Right lung (tissue), 10 donors: Measurements from ENCODE around the gene ADAM23. TPM values are rescaled to one million over a fixed set of nuclear protein-coding genes. Genes with fewer than 3 reads are reported as not detected.
"Not testable (repeated sequence)": the region's sequence is repeated elsewhere in the genome, so short reads cannot be mapped to it uniquely, and the experiment has no call there.

Experiments used
- DNase-seq, 2 donors: peaks; one replicate each; pipeline ENCODE4 v3.0.0-alpha.2; 2013
- long read RNA-seq, 8 donors: transcript quantifications; one replicate each; lab custom pipeline, GENCODE V29; 2026
- polyA plus RNA-seq, 5 donors: library from polyadenylated mRNA; unstranded; fragments of 120-200 nt; gene quantifications; one replicate each; pipeline versions ENCODE4 v1.2.1 to v1.2.3, GENCODE V29; 2013; ENCODE audit warnings: inconsistent platforms in 1 of 5, low replicate concordance in 1 of 5; ENCODE audit not compliant: insufficient read length in 5 of 5, insufficient read depth in 1 of 5

The ADAM23 gene, protein sequence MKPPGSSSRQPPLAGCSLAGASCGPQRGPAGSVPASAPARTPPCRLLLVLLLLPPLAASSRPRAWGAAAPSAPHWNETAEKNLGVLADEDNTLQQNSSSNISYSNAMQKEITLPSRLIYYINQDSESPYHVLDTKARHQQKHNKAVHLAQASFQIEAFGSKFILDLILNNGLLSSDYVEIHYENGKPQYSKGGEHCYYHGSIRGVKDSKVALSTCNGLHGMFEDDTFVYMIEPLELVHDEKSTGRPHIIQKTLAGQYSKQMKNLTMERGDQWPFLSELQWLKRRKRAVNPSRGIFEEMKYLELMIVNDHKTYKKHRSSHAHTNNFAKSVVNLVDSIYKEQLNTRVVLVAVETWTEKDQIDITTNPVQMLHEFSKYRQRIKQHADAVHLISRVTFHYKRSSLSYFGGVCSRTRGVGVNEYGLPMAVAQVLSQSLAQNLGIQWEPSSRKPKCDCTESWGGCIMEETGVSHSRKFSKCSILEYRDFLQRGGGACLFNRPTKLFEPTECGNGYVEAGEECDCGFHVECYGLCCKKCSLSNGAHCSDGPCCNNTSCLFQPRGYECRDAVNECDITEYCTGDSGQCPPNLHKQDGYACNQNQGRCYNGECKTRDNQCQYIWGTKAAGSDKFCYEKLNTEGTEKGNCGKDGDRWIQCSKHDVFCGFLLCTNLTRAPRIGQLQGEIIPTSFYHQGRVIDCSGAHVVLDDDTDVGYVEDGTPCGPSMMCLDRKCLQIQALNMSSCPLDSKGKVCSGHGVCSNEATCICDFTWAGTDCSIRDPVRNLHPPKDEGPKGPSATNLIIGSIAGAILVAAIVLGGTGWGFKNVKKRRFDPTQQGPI
- 1 to 10 TPM; 4.2 to 7.6 (median 4.5) TPM for polyA plus RNA-seq
- long read RNA-seq, donor 1, result 0 reads
- long read RNA-seq, donor 2, result 0 reads
- long read RNA-seq, donor 3, result 0 reads
- long read RNA-seq, donor 4, result 0 reads
- long read RNA-seq, donor 5, full-length matches to known transcripts, result 1 of 1 reads
- long read RNA-seq, donor 5, partial matches to known transcripts, result 0 of 1 reads
- long read RNA-seq, donor 5, other reads (novel, unspliced or antisense), result 0 of 1 reads
- long read RNA-seq, donor 6, result 0 reads
- long read RNA-seq, donor 7, result 0 reads
- long read RNA-seq, donor 8, result 0 reads

DNA sequence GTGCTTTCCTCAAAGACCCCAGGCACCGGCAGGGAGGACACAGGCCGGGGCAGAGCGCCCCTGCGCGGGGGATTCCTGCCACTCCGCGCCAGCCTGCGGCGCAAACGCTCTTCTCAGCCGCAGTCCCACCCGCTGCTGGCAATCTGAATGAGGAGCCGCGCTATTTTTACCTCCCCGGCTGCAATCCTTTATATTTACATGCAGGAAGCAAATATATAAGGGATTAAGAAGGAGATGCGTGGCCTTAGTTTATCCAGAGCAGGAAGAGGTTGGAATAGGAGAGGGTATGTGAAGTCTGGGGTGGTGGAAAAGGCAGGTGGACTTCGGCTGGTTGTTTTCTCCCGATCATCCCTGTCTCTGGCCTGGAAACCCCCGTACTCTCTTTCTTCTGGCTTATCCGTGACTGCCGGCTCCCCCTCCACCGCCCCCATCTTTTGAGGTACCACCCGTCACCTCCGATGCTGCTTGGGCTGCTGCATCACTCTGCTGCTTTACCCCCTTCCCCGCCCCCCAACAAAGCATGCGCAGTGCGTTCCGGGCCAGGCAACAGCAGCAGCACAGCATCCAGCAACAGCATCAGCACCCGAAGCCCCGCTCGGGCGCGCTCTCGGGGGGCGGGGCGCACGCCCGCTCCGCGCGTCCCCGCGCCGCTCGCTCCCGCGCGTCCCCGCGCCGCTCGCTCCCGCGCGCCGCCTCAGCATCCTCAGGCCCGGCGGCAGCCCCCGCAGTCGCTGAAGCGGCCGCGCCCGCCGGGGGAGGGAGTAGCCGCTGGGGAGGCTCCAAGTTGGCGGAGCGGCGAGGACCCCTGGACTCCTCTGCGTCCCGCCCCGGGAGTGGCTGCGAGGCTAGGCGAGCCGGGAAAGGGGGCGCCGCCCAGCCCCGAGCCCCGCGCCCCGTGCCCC lies at the start of gene ADAM23:
ADAM23 (plus strand) TSS at position 700 of the 902 bp plus-strand sequence. CDS start 335 bp downstream, outside the sequence.
- DNase-seq, result peak; percentile 32 to 46

DNA sequence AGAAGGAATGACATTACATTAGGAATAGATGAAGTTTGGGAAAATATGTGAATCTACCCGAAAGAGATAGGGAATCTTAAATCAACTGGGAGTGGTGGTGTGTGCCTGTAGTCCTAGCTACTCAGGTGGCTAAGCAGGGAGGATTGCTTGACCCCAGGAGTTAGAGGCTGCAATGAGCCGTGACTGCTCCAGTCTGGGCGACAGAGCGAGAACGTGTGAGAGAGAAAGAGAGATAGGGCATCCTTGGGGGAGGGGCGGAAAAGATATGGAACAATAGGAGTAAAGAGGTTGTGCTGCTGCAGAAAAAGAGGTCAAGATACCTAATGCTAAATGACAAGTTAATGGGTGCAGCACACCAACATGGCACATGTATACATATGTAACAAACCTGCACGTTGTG lies 47.1 kb upstream of the ADAM23 start:
- DNase-seq, result no peak

DNA sequence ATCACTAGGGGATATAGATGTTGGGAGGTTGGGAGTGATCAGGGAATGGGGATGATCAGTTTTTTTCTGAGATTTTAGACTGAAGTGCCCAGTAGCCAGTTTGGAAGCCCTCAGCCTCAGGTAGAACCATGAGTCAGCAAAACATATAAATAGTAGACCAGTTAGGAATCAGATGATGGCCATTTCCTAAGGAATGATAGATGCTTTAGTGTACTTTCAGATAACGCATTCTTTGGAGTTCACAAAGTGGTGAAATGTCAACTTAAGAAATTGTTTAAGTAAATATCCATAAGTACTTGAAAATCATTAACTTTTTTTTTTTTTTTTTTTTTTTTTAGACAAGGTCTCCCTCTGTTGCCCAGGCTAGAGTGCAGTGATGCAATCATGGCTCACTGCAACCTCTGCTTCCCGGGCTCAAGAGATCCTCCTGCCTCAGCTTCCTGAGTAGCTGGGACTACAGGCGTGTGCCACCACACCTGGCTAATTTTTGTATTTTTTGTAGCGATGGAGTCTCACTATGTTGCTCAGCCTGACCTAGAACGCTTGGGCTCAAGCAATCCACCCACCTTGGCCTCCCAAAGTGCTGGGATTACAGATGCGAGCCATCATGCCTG lies 40.3 kb upstream of the ADAM23 start:
- DNase-seq, result not testable (repeated sequence)

DNA sequence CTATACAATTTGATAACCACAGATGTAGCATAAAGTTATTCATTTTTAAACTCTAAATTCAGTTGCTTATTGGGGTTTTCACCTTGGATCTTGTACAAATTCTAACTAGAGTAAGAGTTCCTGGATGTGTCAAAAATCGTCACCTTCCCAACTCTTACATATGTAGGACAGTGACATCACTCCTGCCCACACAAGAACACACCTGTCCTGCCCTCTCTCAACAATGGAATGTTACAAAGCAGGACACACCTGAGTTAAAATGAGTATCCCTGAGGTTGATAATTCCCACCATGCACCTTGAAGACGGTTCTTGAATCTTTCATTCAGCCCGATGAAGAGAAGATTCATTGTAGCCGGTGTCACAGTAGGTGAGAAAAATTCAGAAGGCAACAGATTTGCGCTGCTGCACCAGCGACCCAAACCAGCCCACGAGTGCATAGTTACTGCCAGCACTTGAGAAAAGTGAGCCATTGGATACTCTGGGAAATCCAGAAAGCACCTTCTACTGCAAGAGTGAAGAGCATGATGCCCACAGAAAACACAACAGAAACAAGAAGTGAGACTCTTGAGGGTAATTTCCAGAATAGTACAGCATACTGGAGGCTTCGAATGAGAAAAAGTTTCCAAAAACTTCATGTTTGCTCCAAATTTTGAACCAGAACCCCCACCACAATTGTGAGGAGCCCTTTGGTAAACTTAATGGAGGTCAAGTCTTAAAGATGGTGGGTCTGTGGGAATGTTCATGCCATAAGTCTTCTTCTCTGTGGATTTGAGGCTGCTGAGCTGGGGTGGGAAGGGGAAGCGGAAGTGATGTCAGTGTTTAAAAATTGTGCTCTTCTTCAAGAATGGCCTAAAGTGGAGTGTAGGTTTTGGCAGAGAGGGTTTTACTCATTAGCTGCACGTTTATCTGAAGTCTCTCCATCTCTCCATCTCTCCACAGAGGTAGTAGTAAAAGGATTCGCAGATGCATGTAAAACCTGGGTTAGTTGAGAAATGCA lies 34.7 kb upstream of the ADAM23 start:
- no peak for DNase-seq

DNA sequence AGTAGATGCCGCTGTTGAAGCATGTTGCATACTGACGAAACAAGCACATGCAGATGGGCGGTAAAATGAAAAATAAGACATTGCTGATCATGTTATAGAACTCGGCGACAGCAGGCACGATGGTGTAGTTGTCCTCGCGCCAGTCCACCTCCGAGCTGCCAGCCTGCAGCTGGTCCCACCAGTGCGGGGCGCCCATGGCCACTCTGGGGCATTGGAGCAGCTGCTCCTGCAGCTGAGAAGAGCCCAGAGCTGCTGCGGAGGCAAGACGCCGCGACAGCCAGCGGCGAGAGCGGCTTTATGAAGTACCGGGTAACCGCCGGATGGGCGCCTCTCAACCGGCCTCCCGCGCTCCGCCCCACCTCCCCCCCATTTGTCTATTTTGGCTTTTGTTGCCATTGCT lies 32.6 kb upstream of the ADAM23 start:
- no peak for DNase-seq

DNA sequence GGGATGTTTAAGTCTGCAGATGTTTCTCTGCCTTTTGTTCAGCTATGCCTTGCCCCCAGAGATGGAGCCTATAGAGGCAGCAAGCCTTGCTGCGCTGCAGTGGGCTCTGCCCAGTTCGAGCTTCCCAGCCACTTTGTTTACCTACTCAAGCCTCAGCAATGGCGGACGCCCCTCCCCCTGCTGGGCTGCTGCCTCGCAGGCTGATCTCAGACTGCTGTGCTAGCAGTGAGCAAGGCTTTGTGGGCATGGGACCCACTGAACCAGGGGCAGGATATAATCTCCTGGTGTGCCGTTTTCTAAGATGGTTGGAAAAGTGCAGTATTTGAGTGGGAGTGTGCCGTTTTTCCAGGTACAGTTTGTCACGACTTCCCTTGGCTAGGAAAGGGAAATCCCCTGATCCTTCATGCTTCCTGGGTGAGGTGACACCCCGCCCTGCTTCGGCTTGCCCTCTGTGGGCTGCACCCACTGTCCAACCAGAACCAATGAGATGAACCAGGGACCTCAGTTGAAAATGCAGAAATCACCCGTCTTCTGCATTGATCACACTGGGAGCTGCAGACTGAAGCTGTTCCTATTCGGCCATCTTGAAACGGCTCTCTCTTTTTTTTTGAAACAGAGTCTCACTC lies 27.6 kb upstream of the ADAM23 start:
- no peak for DNase-seq

DNA sequence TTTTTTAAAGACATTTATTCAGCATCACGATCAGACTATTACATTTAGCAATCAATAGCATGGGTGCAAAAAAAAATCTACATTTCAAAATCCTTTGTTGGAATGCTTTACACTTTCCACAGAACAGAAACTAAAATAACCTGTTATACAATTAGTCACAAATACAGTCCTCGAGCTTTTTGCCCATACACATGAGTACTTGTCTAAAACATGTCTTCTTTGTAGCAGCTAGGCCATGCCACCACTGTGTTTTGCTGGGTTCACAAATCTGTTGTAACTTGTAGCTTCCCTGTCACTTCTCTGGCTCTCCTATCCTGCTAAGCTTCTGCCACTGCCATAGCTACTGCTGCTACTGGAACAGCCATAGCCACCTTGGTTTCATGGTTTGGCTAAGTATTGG lies 24.4 kb upstream of the ADAM23 start:
- DNase-seq, result no peak

DNA sequence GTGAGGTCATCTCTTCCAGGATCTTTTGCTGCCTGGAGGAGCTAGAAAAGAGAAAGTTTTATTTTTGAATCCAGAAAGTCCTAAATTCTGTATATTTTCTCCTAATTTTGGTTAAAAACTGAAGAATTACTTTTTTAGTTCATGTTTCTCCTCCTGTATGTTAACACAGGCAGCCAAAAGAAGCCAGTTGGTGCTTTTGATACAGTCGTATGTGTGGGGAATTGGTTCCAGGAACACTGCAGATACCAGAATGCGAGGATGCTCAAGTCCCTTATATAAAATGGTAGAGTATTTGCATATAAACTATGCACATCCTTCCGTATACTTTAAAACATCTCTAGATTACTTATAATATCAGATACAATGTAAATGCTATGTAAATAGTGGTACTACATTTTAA lies 22.6 kb upstream of the ADAM23 start:
- DNase-seq, result no peak

DNA sequence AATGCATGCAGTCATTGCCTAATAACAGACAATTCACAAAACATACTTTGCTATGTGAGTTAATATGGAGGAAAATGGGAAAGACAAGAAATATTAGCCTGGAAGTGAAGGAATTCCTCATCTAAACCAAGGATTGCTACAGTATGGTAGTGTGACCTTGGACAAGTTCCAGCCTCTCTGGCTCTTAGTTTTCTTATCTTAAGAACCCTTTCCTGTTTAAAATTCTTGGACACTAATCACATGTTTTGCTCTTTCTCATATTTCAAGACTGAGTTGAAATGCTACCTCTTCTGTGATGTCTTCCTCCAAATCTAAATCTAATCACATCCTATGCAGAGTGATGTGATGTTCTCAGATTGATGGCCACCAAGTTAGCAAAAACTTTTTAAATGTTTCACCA lies 20.8 kb upstream of the ADAM23 start:
- no peak for DNase-seq

DNA sequence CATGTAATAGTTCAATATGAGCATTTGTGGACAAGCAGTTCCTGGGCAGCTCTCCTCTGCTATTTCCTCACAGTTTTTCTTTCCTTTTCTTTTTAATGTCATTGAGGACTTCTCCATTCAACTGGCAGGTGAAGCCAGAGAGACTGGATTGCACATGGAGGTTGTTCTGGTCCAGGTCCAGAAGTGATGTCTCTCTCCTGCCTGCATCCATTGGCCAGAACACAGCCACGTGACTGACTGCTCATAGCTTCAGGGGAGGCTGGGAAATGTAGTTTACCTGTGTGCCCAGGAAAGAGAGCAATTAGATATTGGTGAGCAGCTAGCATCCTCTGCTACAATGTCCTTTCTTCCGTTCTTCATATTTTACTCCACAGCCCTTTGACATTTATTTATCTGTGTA lies 20.2 kb upstream of the ADAM23 start:
- DNase-seq, result no peak

DNA sequence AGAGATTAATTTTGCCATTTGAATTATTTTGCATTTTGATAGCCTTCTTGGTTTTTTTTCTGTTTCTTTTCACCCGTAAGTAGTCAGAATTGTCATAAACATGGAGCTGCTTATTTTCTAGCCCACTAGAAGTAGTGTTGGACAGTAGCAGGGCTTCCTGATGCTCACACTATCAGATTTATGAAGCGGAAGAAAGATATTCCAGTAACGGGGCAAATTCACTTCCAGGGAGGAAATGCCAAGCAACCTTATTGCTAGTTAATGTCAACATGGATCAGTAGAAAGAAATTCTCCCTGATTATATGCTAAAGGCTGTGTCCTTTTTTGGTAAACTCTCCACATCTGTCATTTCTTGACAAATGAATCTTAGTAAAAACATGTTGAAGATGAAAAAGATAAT lies 19.2 kb upstream of the ADAM23 start:
- DNase-seq, result no peak

DNA sequence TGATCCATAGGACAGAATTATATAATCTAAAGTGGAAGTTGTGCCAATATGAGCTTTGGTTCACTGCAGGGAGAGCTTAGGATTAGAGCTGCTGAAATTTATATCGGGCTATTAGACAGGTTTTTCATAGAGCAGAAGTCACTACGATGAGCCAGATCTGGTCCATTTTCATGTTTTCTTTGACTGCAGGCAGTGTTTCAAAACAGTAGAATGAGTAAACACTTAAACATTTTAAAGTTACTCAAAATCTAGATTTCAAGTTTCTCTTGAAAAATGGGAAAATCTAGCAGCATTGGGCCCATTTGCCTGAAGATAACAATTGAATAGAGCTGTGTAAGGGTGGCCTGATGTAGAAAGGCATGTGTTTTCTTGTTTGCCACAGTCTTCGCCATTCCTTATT lies 14.5 kb upstream of the ADAM23 start:
- DNase-seq, result no peak

DNA sequence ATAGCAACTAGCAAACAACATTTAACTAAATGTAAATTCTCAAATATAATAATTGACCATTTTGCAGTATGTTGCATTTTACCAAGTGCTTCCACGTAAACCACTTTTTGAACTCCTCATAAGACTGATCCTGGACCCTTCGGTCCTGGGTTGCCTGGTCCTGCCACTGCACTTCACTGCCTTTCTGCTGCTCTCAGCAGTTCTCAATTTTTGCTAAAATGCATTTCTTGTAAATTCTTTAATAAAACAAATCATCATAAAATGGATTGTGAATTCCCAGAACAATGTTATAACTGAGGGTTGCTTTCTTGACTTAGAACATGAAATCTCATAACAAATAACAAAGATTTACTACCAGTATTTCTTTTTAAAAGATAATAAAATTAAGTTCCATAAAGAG lies 12.9 kb upstream of the ADAM23 start:
- DNase-seq, result no peak

DNA sequence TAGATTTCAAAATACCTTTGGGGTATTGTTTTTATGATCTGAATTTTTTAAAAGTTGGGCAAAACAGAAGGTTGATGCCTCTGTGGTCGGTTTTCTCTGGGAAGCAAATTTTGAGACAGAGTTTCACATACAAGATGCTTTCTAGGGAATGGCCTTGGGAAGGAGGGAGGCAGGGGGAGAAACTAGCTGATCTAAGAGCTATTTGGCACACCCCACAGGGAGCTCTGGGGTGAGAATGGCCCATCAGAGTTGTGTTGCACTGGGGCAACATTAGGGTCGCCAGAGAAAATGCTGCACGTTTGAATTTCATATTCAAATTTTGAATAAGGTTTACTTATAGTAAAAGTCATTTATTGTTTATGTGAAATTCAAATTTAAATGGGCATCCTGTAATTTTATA lies 11.9 kb upstream of the ADAM23 start:
- no peak for DNase-seq

DNA sequence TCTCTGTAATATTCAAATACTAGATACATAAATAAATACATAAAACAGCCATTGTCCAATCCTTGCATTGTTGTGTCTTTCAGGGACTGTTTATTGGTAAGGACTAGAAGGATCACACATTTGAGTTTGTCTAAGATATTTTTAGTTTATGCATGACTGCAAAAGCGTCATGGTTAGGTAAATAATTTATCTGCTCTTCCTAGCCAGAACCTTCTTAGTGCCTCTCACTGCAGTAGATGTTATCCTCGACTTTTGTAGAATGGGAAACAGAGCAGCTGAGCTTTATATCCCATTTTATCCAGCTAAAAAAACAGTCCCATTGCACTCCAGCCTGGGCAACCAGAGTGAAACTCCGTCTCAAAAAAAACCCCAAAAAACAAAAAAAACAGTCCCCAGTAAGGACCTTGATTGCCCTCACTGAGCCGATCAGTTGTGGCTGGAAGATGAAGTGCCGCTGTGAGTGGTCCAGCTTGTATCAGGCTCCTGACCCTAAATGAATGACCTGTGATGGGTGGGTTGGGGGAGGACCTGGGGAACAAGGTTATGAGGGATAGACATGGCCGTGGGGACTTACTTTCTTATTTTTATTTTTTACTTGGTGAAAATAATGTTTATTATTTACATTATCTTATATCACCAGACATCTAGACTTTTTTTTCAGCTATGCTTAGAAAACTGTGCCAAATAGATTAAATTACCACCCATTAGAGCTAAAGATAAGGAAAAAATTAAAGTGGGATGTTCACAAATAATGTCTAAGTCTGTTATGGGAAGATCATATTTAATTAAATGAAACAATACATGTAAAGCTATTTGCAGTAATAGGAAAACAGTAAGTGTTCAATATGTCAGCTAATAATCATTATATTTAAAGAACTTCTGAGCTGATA lies 10.9 kb upstream of the ADAM23 start:
- no peak for DNase-seq

DNA sequence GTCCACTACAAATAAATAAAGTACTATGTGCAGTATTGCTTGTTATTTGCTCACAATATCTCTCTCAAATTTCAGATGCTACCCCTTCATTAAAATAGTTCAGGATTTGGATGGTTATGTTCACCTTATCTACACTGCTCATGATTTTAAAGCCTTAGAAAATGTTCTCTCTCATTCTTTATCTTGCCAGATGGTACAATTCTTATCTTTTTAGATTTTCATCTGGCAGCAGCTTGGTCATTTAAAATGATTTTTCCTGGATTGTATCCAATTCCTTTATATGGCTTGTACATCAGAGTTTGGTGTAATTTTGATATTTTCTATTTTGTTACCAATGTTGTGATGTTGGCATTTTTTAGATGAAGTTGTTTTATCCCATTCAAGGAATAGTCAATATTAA lies 10.1 kb upstream of the ADAM23 start:
- no peak for DNase-seq

DNA sequence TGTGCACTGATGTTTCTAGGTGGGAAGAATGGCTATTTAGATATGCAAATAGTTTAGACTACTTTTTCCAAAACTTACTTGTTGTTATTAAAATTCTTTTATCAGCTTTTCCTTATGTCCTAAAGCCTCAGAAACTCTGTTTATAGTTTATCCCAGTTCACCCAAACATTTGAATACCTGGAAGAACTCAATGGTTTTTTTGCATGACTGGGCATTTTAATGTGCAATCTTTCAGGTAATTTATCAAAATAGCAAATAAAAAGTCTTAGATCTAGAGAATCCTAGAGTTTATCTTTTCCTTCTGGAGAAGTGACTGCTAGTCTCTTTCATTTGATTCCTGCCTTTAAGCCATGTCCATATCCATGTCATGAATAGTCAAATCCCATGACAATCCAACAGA lies 9.6 kb upstream of the ADAM23 start:
- no peak for DNase-seq

DNA sequence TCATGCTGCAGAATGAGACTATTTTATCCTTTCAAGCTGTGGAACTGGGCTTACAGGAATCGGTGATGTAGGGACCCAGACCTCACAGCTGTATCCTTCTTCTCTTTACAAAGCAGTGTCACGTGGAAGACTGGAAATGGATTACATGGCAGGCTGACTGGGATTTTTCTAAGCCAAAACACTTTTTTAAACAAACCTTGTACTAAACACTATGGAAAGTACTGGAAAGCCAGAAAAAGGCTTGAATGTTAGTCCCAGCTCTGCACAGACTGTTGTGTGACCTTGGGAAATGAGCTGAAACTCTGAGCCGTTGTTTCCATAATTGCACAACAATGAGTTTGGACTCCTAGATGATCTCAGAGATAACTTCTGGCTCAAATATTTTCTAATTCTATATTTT lies 7.6 kb upstream of the ADAM23 start:
- DNase-seq, result no peak
